IMR-90 (cell line): ENCODE results near the gene RERE. TPM values are rescaled to one million over a fixed set of nuclear protein-coding genes. Genes with fewer than 3 reads are reported as not detected.

ENCODE experiments used
- ATAC-seq: fragments of 200-7000 bp; cut with Tn5 transposase; 2 replicates; pipeline ENCODE4 v1.9.1; 2020; ENCODE audit warnings: low read depth, mild to moderate bottlenecking, moderate library complexity
- BruUV-seq: library from RNA; stranded (reverse); fragments of 400-500 nt; replicated peaks from 2 replicates; lab custom pipeline; 2021; lab: Mats Ljungman, UMichigan
- CTCF ChIA-PET: fragments of 300-600 bp; formaldehyde crosslinking; extraction: SDS; loops from one replicate; lab custom pipeline; 2021; ENCODE audit warnings: antibody characterized with exemption; lab: Yijun Ruan, JAX
- POLR2A ChIA-PET: fragments of 300-600 bp; sonication (Branson Sonifier 250); formaldehyde crosslinking; loops from one replicate; lab custom pipeline; 2022; ENCODE audit warnings: antibody characterized with exemption; ENCODE audit not compliant: unreplicated experiment; lab: Charles Lee
- DNase-seq: peaks from one replicate; pipeline ENCODE4 v3.0.0; 2013
- H2AFZ ChIP-seq: replicated peaks from 2 replicates; pipeline ENCODE3; 2013; ENCODE audit warnings: low read length, mild to moderate bottlenecking; ENCODE audit not compliant: poor library complexity
- H2AK5ac ChIP-seq: 2 replicates; pipeline ENCODE4 v1.6.1; 2013; ENCODE audit warnings: low read depth, low read length, inconsistent platforms
- H2AK9ac ChIP-seq: replicated peaks from 2 replicates; pipeline ENCODE3; 2013; ENCODE audit warnings: mild to moderate bottlenecking, low read depth, low read length, moderate library complexity; ENCODE audit not compliant: poor library complexity
- H2BK120ac ChIP-seq: 2 replicates; pipeline ENCODE4 v1.6.1; 2013; ENCODE audit warnings: low read depth, low read length, inconsistent platforms
- H2BK15ac ChIP-seq: 3 replicates; pipeline ENCODE4 v1.6.1; 2013; ENCODE audit warnings: low read depth, low read length, inconsistent platforms
- H2BK20ac ChIP-seq: 2 replicates; pipeline ENCODE4 v1.6.1; 2013; ENCODE audit warnings: low read depth, mild to moderate bottlenecking, inconsistent platforms, low read length, moderate library complexity
- H2BK5ac ChIP-seq: 2 replicates; pipeline ENCODE4 v1.6.1; 2013; ENCODE audit warnings: mild to moderate bottlenecking, low read depth, low read length, inconsistent platforms; ENCODE audit not compliant: poor library complexity, severe bottlenecking
- H3K14ac ChIP-seq: replicated peaks from 2 replicates; pipeline ENCODE4 v1.6.1; 2013; ENCODE audit warnings: low read depth, low read length, inconsistent platforms
- H3K18ac ChIP-seq: 2 replicates; pipeline ENCODE4 v1.6.1; 2013; ENCODE audit warnings: low read depth, low read length, control low read depth
- H3K23ac ChIP-seq: 2 replicates; pipeline ENCODE4 v1.6.1; 2013; ENCODE audit warnings: low read depth, low read length, inconsistent platforms
- H3K27ac ChIP-seq: 2 replicates; pipeline ENCODE4 v1.5.1; 2013; ENCODE audit warnings: mild to moderate bottlenecking, control low read depth, low read length; ENCODE audit not compliant: insufficient read depth
- H3K27me3 ChIP-seq: 2 replicates; pipeline ENCODE4 v1.6.1; 2013; ENCODE audit warnings: low read length; ENCODE audit not compliant: control insufficient read depth, insufficient read depth
- H3K36me3 ChIP-seq: 2 replicates; pipeline ENCODE4 v1.6.1; 2013; ENCODE audit warnings: low read length, mixed read lengths; ENCODE audit not compliant: control insufficient read depth, insufficient read depth
- H3K4ac ChIP-seq: 2 replicates; pipeline ENCODE4 v1.6.1; 2013; ENCODE audit warnings: low read depth, low read length, inconsistent platforms
- H3K4me1 ChIP-seq: 2 replicates; pipeline ENCODE4 v1.6.1; 2013; ENCODE audit warnings: low read length, mixed read lengths; ENCODE audit not compliant: control insufficient read depth, insufficient read depth
- H3K4me2 ChIP-seq: 2 replicates; pipeline ENCODE4 v1.6.1; 2013; ENCODE audit warnings: low read depth, mild to moderate bottlenecking, control low read depth, low read length, moderate library complexity
- H3K4me3 ChIP-seq: 2 replicates; pipeline ENCODE4 v1.5.1; 2013; ENCODE audit warnings: low read depth, mild to moderate bottlenecking, control low read depth, low read length, moderate library complexity; ENCODE audit not compliant: insufficient read depth
- H3K56ac ChIP-seq: 2 replicates; pipeline ENCODE4 v1.6.1; 2013; ENCODE audit warnings: low read length, inconsistent platforms; ENCODE audit not compliant: insufficient read depth; ENCODE audit errors: extremely low read depth
- H3K79me1 ChIP-seq, 2 experiments: 2 replicates each; pipeline ENCODE4 v1.6.1; 2013; ENCODE audit warnings: low read length in 2 of 2, inconsistent platforms in 1 of 2, low read depth in 1 of 2
- H3K9ac ChIP-seq: 2 replicates; pipeline ENCODE4 v1.6.1; 2013; ENCODE audit warnings: low read depth, low read length, control low read depth
- H3K9me1 ChIP-seq: 2 replicates; pipeline ENCODE4 v1.6.1; 2013; ENCODE audit warnings: low read length, inconsistent platforms; ENCODE audit not compliant: insufficient read depth
- H3K9me3 ChIP-seq: 2 replicates; pipeline ENCODE4 v1.6.1; 2013; ENCODE audit warnings: low read length; ENCODE audit not compliant: control insufficient read depth, insufficient read depth
- H4K20me1 ChIP-seq: 2 replicates; pipeline ENCODE4 v1.6.1; 2013; ENCODE audit warnings: low read length, inconsistent platforms; ENCODE audit not compliant: insufficient read depth
- H4K5ac ChIP-seq: 2 replicates; pipeline ENCODE4 v1.6.1; 2013; ENCODE audit warnings: mild to moderate bottlenecking, low read depth, low read length, control low read depth
- H4K8ac ChIP-seq, 2 experiments: 2 replicates each; pipeline ENCODE4 v1.6.1; 2013; ENCODE audit warnings: low read depth in 2 of 2, low read length in 2 of 2, control low read depth in 1 of 2, inconsistent platforms in 1 of 2
- H4K91ac ChIP-seq: 2 replicates; pipeline ENCODE4 v1.6.1; 2013; ENCODE audit warnings: low read depth, low read length, inconsistent platforms; ENCODE audit not compliant: insufficient read depth
- CEBPB ChIP-seq: IDR thresholded peaks from 2 replicates; pipeline ENCODE4 v1.6.1; 2012; ENCODE audit warnings: low read depth, low read length, improper control_type of control experiment
- CTCF ChIP-seq: conservative IDR thresholded peaks from 2 replicates; pipeline ENCODE4 v1.5.1; 2012; ENCODE audit warnings: mild to moderate bottlenecking, low read depth, low read length, improper control_type of control experiment
- MAFK ChIP-seq: IDR thresholded peaks from 2 replicates; pipeline ENCODE4 v1.6.1; 2012; ENCODE audit warnings: low read depth, low read length, improper control_type of control experiment
- MAZ ChIP-seq: IDR thresholded peaks from 2 replicates; pipeline ENCODE4 v1.6.1; 2012; ENCODE audit warnings: low read depth, mild to moderate bottlenecking, low read length, improper control_type of control experiment, moderate library complexity, borderline replicate concordance
- MXI1 ChIP-seq: IDR thresholded peaks from 2 replicates; pipeline ENCODE4 v1.6.1; 2012; ENCODE audit warnings: low read depth, mild to moderate bottlenecking, low read length, moderate library complexity, borderline replicate concordance
- NFE2L2 ChIP-seq: fragments of 150-350 bp; IDR thresholded peaks from 2 replicates; pipeline ENCODE4 v1.6.1; 2016; ENCODE audit warnings: low read depth, mild to moderate bottlenecking, low read length
- POLR2A ChIP-seq: IDR thresholded peaks from 2 replicates; pipeline ENCODE4 v1.6.1; 2012; ENCODE audit warnings: mild to moderate bottlenecking, low read depth, low read length
- USF2 ChIP-seq: fragments of 150-350 bp; IDR thresholded peaks from 2 replicates; pipeline ENCODE4 v1.6.1; 2017; ENCODE audit warnings: mild to moderate bottlenecking, antibody characterized with exemption, low read length, low read depth
- WGBS, 2 experiments: methylation state at CpG; one replicate each; pipeline versions ENCODE4 v1.1.5 to v1.1.7; 2013; ENCODE audit warnings: missing lambda C conversion rate in 2 of 2; ENCODE audit not compliant: insufficient read length in 1 of 2; ENCODE audit errors: extremely low coverage in 2 of 2; 5-methylcytosine and 5-hydroxymethylcytosine counted together
- dilution Hi-C: fragments of 300-500 bp; cut with HindIII; formaldehyde crosslinking; loops from one replicate; pipeline ENCODE4 v1.14.3; 2018; ENCODE audit warnings: low sequenced_read_pairs; ENCODE audit not compliant: unreplicated experiment
- in situ Hi-C: fragments of 300-500 bp; cut with MboI; formaldehyde crosslinking; loops from 3 replicates; pipeline ENCODE4 v1.14.3; 2019; ENCODE audit warnings: low sequenced_read_pairs, inconsistent platforms, mixed read lengths
- intact Hi-C: fragments of 100-400 bp; cut with micrococcal nuclease; formaldehyde crosslinking; loops from 2 replicates; pipeline ENCODE4 v1.10.0; 2022
- polyA plus RNA-seq, 3 experiments: library from polyadenylated mRNA; depleted of rRNA; stranded (reverse); fragments of >200 nt; gene quantifications; 2 replicates each; pipeline ENCODE4 v1.2.3, GENCODE V29; 2012; ENCODE audit warnings: low replicate concordance in 1 of 3
- total RNA-seq: library from RNA; depleted of rRNA; stranded (reverse); fragments of >200 nt; gene quantifications from 2 replicates; pipeline ENCODE4 v1.2.3, GENCODE V29; 2012

RERE gene
- total and polyA plus RNA-seq, 2 of the 4 experiments (the other 2 are of a cell fraction): 11.5 to 25.1 TPM

- Histone ChIP-seq H3K4ac (no peak overlapping the region), H3K4me1 (peaks cover 17% of the 10 kb centered on the region), H2AFZ (no peak overlapping the region), H4K5ac (no peak overlapping the region), H2BK15ac (no peak overlapping the region), H2BK20ac (no peak overlapping the region), H4K20me1 (peaks cover 58% of the 10 kb centered on the region), H3K23ac (no peak overlapping the region), H3K4me3 (no peak overlapping the region), H3K27ac (no peak overlapping the region), H3K79me1 (peaks cover 42 to 69% of the 10 kb centered on the region in 2 experiments), H3K4me2 (no peak overlapping the region), H3K9me3 (no peaks in the 10 kb centered on the region), H3K27me3 (no peaks in the 10 kb centered on the region), H3K56ac (no peak overlapping the region), H2BK5ac (no peak overlapping the region), H3K9me1 (peaks cover 20% of the 10 kb centered on the region), H4K8ac (no peak overlapping the region), H2AK5ac (no peak overlapping the region), H2AK9ac (no peak overlapping the region), H3K9ac (no peak overlapping the region), H3K18ac (no peak overlapping the region), H3K14ac (no peak overlapping the region), H2BK120ac (no peak overlapping the region), H3K36me3 (peaks cover 9% of the 10 kb centered on the region), H4K91ac (no peak overlapping the region)
- BruUV-seq: no TSS peak
- DNase-seq (no peak), ATAC-seq (no peak)
- intact Hi-C loops (no loop called here), dilution Hi-C loops (no loop called here), in situ Hi-C loops (no loop called here)
- TF ChIP-seq CEBPB (no peak), MAFK (no peak), MAZ (no peak), NFE2L2 (no peak), MXI1 (no peak), POLR2A (no peak), USF2 (no peak), CTCF (no peak)
- ChIA-PET POLR2A (no interaction called here), CTCF (no interaction called here)
- WGBS, 2 experiments: 95% methylated on average over 4 of the region's 6 CpGs; no CpG with 5 or more reads in 1 of the 2 experiments
Observed at GRCh38 chr1:8649875-8650274, 167.6 kb downstream of the RERE start.
